ENCODE measurements around the gene AGPAT4. TPM values are rescaled to one million over a fixed set of nuclear protein-coding genes. Genes with fewer than 3 reads are reported as not detected.

AGPAT4 gene
- polyA plus RNA-seq, 1 of the 3 experiments (the other 2 are of a cell fraction), result 3.9 TPM

DNA sequence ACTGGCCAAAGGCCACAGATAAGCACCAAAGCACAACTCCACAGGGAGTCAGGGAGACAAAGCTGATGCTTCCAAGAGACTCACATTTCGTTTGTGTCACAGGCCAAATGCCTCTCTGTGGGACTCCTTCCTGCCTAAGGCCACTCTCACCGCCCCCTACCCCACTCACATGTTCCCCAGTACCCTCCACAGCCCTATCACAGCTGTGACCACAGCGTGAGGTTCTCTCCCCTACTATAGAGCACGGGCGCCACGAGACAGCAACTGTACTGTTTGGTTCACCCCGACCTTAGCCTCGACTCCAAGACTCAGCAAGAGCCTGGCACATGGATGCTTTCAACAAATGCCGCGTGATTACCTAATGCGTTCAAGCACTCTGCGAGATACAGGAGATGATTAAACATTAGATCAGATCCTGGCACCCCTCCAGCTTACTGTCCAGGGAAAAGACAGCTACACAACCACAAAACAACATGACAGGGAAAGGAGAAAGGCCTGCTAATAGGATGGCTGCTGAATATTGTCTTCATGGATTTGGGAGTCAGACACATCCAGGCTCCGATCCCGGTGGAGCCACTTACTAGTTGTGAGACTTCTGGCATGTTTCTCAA, 105.5 kb downstream of the AGPAT4 start (continued):
- TF ChIP-seq, protein P1, sequence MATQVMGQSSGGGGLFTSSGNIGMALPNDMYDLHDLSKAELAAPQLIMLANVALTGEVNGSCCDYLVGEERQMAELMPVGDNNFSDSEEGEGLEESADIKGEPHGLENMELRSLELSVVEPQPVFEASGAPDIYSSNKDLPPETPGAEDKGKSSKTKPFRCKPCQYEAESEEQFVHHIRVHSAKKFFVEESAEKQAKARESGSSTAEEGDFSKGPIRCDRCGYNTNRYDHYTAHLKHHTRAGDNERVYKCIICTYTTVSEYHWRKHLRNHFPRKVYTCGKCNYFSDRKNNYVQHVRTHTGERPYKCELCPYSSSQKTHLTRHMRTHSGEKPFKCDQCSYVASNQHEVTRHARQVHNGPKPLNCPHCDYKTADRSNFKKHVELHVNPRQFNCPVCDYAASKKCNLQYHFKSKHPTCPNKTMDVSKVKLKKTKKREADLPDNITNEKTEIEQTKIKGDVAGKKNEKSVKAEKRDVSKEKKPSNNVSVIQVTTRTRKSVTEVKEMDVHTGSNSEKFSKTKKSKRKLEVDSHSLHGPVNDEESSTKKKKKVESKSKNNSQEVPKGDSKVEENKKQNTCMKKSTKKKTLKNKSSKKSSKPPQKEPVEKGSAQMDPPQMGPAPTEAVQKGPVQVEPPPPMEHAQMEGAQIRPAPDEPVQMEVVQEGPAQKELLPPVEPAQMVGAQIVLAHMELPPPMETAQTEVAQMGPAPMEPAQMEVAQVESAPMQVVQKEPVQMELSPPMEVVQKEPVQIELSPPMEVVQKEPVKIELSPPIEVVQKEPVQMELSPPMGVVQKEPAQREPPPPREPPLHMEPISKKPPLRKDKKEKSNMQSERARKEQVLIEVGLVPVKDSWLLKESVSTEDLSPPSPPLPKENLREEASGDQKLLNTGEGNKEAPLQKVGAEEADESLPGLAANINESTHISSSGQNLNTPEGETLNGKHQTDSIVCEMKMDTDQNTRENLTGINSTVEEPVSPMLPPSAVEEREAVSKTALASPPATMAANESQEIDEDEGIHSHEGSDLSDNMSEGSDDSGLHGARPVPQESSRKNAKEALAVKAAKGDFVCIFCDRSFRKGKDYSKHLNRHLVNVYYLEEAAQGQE (IDR thresholded peaks at IDR 0.05; ENCODE audit: low read depth, low read length), result no peak
- TF ChIP-seq FOXJ3 (CRISPR knock-in tag; IDR thresholded peaks at IDR 0.05) (no peak), EP300 (IDR thresholded peaks at IDR 0.05; ENCODE audit: borderline replicate concordance in 1 of 2, low read depth in 1 of 2, low read length in 1 of 2) (peak in 1 of 2 experiments; percentile 69; a peak in 1 of 4 replicates), EZH2phosphoT487 (IDR thresholded peaks at IDR 0.05; ENCODE audit: borderline replicate concordance, low read depth) (no peak), SMC3 (IDR thresholded peaks at IDR 0.05; ENCODE audit: low read depth, low read length) (no peak), GABPA (IDR thresholded peaks at IDR 0.05; ENCODE audit: low read depth) (no peak), CHD2 (IDR thresholded peaks at IDR 0.05; ENCODE audit: low read length, partially characterized antibody) (peak; percentile 91)
- TF ChIP-seq, protein P2, sequence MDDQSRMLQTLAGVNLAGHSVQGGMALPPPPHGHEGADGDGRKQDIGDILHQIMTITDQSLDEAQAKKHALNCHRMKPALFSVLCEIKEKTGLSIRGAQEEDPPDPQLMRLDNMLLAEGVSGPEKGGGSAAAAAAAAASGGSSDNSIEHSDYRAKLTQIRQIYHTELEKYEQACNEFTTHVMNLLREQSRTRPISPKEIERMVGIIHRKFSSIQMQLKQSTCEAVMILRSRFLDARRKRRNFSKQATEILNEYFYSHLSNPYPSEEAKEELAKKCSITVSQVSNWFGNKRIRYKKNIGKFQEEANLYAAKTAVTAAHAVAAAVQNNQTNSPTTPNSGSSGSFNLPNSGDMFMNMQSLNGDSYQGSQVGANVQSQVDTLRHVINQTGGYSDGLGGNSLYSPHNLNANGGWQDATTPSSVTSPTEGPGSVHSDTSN (IDR thresholded peaks at IDR 0.05), result peak; percentile 89

DNA sequence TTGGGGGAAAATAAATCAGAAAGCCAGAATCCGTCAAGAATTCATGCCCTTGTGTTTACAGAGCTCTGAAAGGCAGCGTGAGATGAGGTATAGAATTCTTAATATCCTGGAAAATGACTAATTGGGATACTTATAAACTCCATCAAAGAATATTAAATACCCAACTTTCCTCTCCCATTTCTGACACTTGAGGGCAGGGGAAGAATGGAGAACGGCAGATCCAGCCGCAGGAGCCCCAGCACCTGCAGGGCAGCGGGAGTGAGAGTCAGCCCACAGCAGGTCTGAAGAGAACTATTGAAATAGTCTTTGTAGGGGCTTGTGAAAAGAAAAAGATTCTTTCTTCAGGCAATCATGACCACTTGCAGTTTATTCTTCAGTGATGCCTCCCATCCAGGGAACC, 107.2 kb downstream of the AGPAT4 start:
- Histone ChIP-seq H4K20me1 (ENCODE audit: insufficient read depth) (no peaks in the 10 kb centered on the region), H3K36me3 (replicated peaks in 1 of 2; ENCODE audit: control insufficient read depth in 1 of 2, insufficient read depth in 2 of 2, low read length in 1 of 2) (peaks cover 0 to 3% of the 10 kb centered on the region in 2 experiments), H3K4me3 (ENCODE audit: low read depth in 2 of 2, low read length in 1 of 2) (no peak overlapping the region), H3K27me3 (ENCODE audit: insufficient read depth) (no peaks in the 10 kb centered on the region), H3F3A (replicated peaks; ENCODE audit: insufficient read depth) (peaks cover 16% of the 10 kb centered on the region), H3K79me2 (ENCODE audit: insufficient read depth) (no peaks in the 10 kb centered on the region; the same call in 1 of the 2 replicates), H3K27ac (ENCODE audit: low read depth in 2 of 2, low read length in 1 of 2) (no peak overlapping the region), H2AFZ (ENCODE audit: low read depth) (no peak overlapping the region), H3K9me3 (no peaks in the 10 kb centered on the region), H3K9ac (no peak overlapping the region), H3K4me2 (no peak overlapping the region), H3K4me1 (ENCODE audit: control insufficient read depth in 1 of 2, insufficient read depth in 2 of 2, low read depth in 1 of 2, low read length in 1 of 2) (peaks cover 16 to 31% of the 10 kb centered on the region in 2 experiments; a peak in 3 of 4 replicates), H3K9me2 (no peaks in the 10 kb centered on the region)
- TF ChIP-seq MXI1 (IDR thresholded peaks at IDR 0.05; ENCODE audit: low read depth, low read length), result no peak
- TF ChIP-seq TAF1 (IDR thresholded peaks at IDR 0.05; ENCODE audit: borderline replicate concordance, low read depth, low read length), result no peak
- TF ChIP-seq FOXJ3 (CRISPR knock-in tag; IDR thresholded peaks at IDR 0.05), result no peak
- POLR2A ChIA-PET, result no interaction called here
- 97% methylated on average over 5 of the region's 5 CpGs for WGBS (ENCODE audit: low lambda C conversion rate)
- DNase-seq, result no peak
- CTCF ChIA-PET, result no interaction called here
